NB4 (cell line): ENCODE data around the gene GRM1.

Experiments used
- POLR2A ChIP-seq: IDR thresholded peaks from 2 replicates; pipeline ENCODE4 v1.6.1; 2011; ENCODE audit warnings: mild to moderate bottlenecking; ENCODE audit not compliant: insufficient read length; ENCODE audit errors: extremely low read depth
- TF ChIP-seq, protein P1 (sequence below): IDR thresholded peaks from one replicate; pipeline ENCODE4 v1.5.1; 2012; ENCODE audit warnings: low read depth, low read length
- TF ChIP-seq, protein P2 (sequence below): IDR thresholded peaks from 2 replicates; pipeline ENCODE4 v1.6.1; 2011; ENCODE audit warnings: low read depth, low read length

DNA sequence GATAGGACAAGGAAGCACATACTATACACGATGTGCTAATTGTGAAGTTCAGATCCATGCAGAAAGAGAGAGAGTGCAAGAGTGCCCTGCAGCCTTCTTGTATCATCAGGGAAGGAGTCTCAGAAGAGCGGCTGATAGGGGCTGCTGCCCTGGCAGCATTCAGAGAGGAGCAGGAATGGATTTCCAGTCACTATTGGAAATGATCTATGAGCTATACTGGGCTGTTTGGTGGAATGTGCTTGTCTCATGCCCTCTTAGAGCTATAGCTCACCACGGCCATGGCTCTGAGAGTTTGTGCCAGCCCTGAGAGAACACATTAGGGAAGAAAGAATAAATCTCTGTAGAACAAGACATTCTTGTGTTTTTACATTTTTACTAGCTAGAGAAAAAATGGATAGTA lies 302.2 kb downstream of the GRM1 start:
- TF ChIP-seq, protein P1, sequence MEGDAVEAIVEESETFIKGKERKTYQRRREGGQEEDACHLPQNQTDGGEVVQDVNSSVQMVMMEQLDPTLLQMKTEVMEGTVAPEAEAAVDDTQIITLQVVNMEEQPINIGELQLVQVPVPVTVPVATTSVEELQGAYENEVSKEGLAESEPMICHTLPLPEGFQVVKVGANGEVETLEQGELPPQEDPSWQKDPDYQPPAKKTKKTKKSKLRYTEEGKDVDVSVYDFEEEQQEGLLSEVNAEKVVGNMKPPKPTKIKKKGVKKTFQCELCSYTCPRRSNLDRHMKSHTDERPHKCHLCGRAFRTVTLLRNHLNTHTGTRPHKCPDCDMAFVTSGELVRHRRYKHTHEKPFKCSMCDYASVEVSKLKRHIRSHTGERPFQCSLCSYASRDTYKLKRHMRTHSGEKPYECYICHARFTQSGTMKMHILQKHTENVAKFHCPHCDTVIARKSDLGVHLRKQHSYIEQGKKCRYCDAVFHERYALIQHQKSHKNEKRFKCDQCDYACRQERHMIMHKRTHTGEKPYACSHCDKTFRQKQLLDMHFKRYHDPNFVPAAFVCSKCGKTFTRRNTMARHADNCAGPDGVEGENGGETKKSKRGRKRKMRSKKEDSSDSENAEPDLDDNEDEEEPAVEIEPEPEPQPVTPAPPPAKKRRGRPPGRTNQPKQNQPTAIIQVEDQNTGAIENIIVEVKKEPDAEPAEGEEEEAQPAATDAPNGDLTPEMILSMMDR, result no peak
- no peak for TF ChIP-seq POLR2A
- TF ChIP-seq, protein P2, sequence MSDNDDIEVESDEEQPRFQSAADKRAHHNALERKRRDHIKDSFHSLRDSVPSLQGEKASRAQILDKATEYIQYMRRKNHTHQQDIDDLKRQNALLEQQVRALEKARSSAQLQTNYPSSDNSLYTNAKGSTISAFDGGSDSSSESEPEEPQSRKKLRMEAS, result no peak
